ENCODE data around the gene CELF4.

Gene CELF4

GRCh38 chr18:37514953-37515352 is 50.6 kb downstream of the CELF4 start:
- no peak for TF ChIP-seq CTCF (conservative IDR thresholded peaks at IDR 0.05; ENCODE audit: control insufficient read depth, insufficient read depth, low read depth, low read length)
- no peak overlapping the region for H3K4me3 ChIP-seq (ENCODE audit: control insufficient read depth, low read depth, low read length)
- no peak for DNase-seq (ENCODE audit: low read depth)

GRCh38 chr18:37512400-37512799 is 53.2 kb downstream of the CELF4 start:
- no peak for DNase-seq (ENCODE audit: low read depth)
- no peak for TF ChIP-seq CTCF (conservative IDR thresholded peaks at IDR 0.05; ENCODE audit: control insufficient read depth, insufficient read depth, low read depth, low read length)
- no peak overlapping the region for H3K4me3 ChIP-seq (ENCODE audit: control insufficient read depth, low read depth, low read length)

- DNase-seq (ENCODE audit: low read depth) = no peak
- no peak overlapping the region for H3K4me3 ChIP-seq (ENCODE audit: control insufficient read depth, low read depth, low read length)
- TF ChIP-seq CTCF (conservative IDR thresholded peaks at IDR 0.05; ENCODE audit: control insufficient read depth, insufficient read depth, low read depth, low read length) = no peak
Observed at GRCh38 chr18:37511721-37512298, 53.8 kb downstream of the CELF4 start.

GRCh38 chr18:37509600-37509999 is 56.0 kb downstream of the CELF4 start:
- no peak for DNase-seq (ENCODE audit: low read depth)
- no peak for TF ChIP-seq CTCF (conservative IDR thresholded peaks at IDR 0.05; ENCODE audit: control insufficient read depth, insufficient read depth, low read depth, low read length)
- no peak overlapping the region for H3K4me3 ChIP-seq (ENCODE audit: control insufficient read depth, low read depth, low read length)

GRCh38 chr18:37508207-37508606 is 57.4 kb downstream of the CELF4 start:
- no peak for TF ChIP-seq CTCF (conservative IDR thresholded peaks at IDR 0.05; ENCODE audit: control insufficient read depth, insufficient read depth, low read depth, low read length)
- no peak for DNase-seq (ENCODE audit: low read depth)
- no peak overlapping the region for H3K4me3 ChIP-seq (ENCODE audit: control insufficient read depth, low read depth, low read length)

GRCh38 chr18:37507239-37507638 is 58.4 kb downstream of the CELF4 start:
- no peak for DNase-seq (ENCODE audit: low read depth)
- no peak for TF ChIP-seq CTCF (conservative IDR thresholded peaks at IDR 0.05; ENCODE audit: control insufficient read depth, insufficient read depth, low read depth, low read length)
- no peak overlapping the region for H3K4me3 ChIP-seq (ENCODE audit: control insufficient read depth, low read depth, low read length)

GRCh38 chr18:37506001-37506400 is 59.6 kb downstream of the CELF4 start:
- no peak for DNase-seq (ENCODE audit: low read depth)
- TF ChIP-seq CTCF (conservative IDR thresholded peaks at IDR 0.05; ENCODE audit: control insufficient read depth, insufficient read depth, low read depth, low read length) = no peak
- H3K4me3 ChIP-seq (ENCODE audit: control insufficient read depth, low read depth, low read length) = no peak overlapping the region

All from fibroblast of mammary gland (primary cell).